Lower lobe of right lung (tissue), 2 donors: ENCODE measurements around the gene WNT9B. TPM values are rescaled to one million over a fixed set of nuclear protein-coding genes. Genes with fewer than 3 reads are reported as not detected.

Source experiments
- ATAC-seq, 2 donors: fragments of 200-7000 bp; cut with Tn5 transposase; one replicate each; pipeline ENCODE4 v1.9.1; 2020 to 2022; ENCODE audit warnings: mild to moderate bottlenecking in 2 of 2, moderate library complexity in 2 of 2
- DNase-seq: peaks from one replicate; pipeline ENCODE4 v3.0.0-alpha.2; 2020
- H3K27ac ChIP-seq: fragments of 200-600 bp; one replicate; pipeline ENCODE4 v1.8.0; 2022
- H3K27me3 ChIP-seq: fragments of 200-600 bp; one replicate; pipeline ENCODE4 v1.8.0; 2022; ENCODE audit warnings: low read depth
- H3K36me3 ChIP-seq: fragments of 200-600 bp; one replicate; pipeline ENCODE4 v1.8.0; 2022; ENCODE audit warnings: mild to moderate bottlenecking
- H3K4me1 ChIP-seq: fragments of 200-600 bp; one replicate; pipeline ENCODE4 v1.8.0; 2022
- H3K4me3 ChIP-seq: fragments of 200-600 bp; one replicate; pipeline ENCODE4 v1.8.0; 2022; ENCODE audit warnings: mild to moderate bottlenecking
- H3K9me3 ChIP-seq: fragments of 200-600 bp; one replicate; pipeline ENCODE4 v1.8.0; 2022
- CTCF ChIP-seq: fragments of 200-600 bp; IDR thresholded peaks from one replicate; pipeline ENCODE4 v1.8.0; 2022; ENCODE audit warnings: antibody characterized with exemption, mild to moderate bottlenecking
- intact Hi-C: fragments of 100-400 bp; cut with DNase I; formaldehyde crosslinking; loops from one replicate; pipeline ENCODE4 v1.11.0; 2022
- total RNA-seq: library from RNA; stranded (reverse); fragmentation: NEBNext Ultra II Directional; extraction: Animal tissue kit (Norgen Biotek cat#: 25700); gene quantifications from one replicate; pipeline ENCODE4 v1.2.1, GENCODE V29; 2021
- donor health status: DM: no; HTN: yes; CAD: no; lungs with severe emphysema.

Gene WNT9B
- total RNA-seq, 1 donor from 2014 or later, result 0.80 TPM

GRCh38 chr17:46882666-46883065 is 31.3 kb downstream of the WNT9B start:
- H3K4me3 ChIP-seq, result no peak overlapping the region
- intact Hi-C loops, result no loop called here
- peaks cover 9% of the 10 kb centered on the region for H3K27me3 ChIP-seq
- H3K36me3 ChIP-seq, result no peaks in the 10 kb centered on the region
- no peak for DNase-seq
- no peaks in the 10 kb centered on the region for H3K9me3 ChIP-seq
- H3K27ac ChIP-seq, result no peak overlapping the region
- H3K4me1 ChIP-seq, result peaks cover 12% of the 10 kb centered on the region
- no peak for TF ChIP-seq CTCF
- no peak for ATAC-seq

- Histone ChIP-seq H3K27ac (no peak overlapping the region), H3K36me3 (no peaks in the 10 kb centered on the region), H3K27me3 (peaks cover 9% of the 10 kb centered on the region), H3K9me3 (no peaks in the 10 kb centered on the region), H3K4me3 (no peak overlapping the region), H3K4me1 (no peaks in the 10 kb centered on the region)
- DNase-seq (no peak), ATAC-seq (no peak)
- intact Hi-C loops, result no loop called here
- TF ChIP-seq CTCF, result no peak
Observed at GRCh38 chr17:46883871-46884520, 32.6 kb downstream of the WNT9B start.

- H3K27me3 ChIP-seq, result peaks cover 9% of the 10 kb centered on the region
- no peak for ATAC-seq
- DNase-seq, result no peak
- TF ChIP-seq CTCF, result no peak
- H3K36me3 ChIP-seq, result no peaks in the 10 kb centered on the region
- H3K4me3 ChIP-seq, result no peak overlapping the region
- intact Hi-C loops, result no loop called here
- H3K27ac ChIP-seq, result no peak overlapping the region
- H3K9me3 ChIP-seq, result no peaks in the 10 kb centered on the region
- H3K4me1 ChIP-seq, result no peaks in the 10 kb centered on the region
Observed at GRCh38 chr17:46884552-46884951, 33.2 kb downstream of the WNT9B start.

DNA sequence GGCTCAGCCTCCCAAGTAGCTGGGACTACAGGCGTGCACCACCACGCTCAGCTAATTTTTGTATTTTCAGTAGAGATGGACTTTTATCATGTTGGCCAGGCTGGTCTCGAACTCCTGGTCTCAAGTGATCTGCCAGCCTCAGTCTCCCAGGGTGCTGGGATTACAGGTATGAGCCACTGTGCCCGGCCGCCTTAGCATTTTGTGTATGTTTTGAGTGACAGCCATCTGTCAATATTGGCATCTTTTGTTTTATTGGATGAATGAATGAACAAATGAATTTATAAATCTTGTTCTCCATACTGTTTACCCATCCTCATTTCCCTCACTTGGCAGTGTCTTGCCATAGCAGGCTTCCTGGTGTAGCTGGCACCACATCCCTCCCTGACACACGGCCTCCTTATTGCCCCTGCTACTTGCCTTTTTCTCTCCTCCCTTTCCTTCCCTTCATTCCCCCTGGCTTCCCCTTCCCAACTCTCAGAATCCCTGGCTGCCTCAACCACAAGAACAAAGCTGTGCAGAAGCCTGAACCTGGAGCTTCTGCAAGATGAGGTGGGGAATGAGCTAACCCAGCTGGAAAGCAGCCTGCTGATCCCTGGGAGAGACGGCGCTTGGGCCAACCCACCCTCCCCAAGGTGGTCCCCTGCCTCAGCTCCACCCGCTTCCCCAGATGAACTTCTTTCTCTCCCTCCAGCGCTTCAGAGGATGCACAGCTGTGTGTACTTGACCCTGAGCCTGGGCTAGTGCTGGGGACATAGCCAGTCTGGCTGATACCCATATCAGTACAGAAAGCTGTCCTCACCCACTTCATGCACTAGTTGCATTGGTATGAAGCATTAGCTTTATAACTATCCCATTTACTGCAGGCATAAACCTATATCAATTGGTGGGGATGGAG is 34.3 kb downstream of the WNT9B start:
- Histone ChIP-seq H3K27me3 (peaks cover 10% of the 10 kb centered on the region), H3K9me3 (no peaks in the 10 kb centered on the region), H3K4me1 (no peaks in the 10 kb centered on the region), H3K36me3 (no peaks in the 10 kb centered on the region), H3K27ac (no peak overlapping the region), H3K4me3 (no peak overlapping the region)
- no peak for TF ChIP-seq CTCF
- no peak for ATAC-seq
- intact Hi-C loops, result no loop called here
- DNase-seq, result no peak

DNA sequence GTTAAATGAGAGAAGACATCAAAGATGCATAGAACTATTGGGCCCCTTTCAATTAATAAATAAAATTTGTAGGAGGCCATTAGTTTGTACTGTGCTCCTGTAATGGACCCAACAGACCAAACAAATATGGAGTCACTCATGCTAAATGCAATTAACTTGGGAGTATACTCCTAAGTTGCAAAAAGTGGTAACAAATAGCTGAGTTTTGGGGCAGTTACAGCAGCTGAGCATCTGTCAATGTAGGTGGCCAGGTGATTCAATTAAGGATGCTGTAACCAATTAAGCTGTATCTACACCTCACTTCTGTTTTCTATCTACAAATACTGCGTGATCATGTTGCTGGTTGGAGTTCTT is 34.9 kb downstream of the WNT9B start:
- intact Hi-C loops, result no loop called here
- Histone ChIP-seq H3K36me3 (no peaks in the 10 kb centered on the region), H3K4me3 (no peak overlapping the region), H3K9me3 (no peaks in the 10 kb centered on the region), H3K27ac (no peak overlapping the region), H3K4me1 (no peaks in the 10 kb centered on the region), H3K27me3 (peaks cover 13% of the 10 kb centered on the region)
- DNase-seq, result no peak
- TF ChIP-seq CTCF, result no peak
- no peak for ATAC-seq
